Body of pancreas (tissue), 4 donors: ENCODE measurements around the gene LDLRAD4. TPM values are rescaled to one million over a fixed set of nuclear protein-coding genes. Genes with fewer than 3 reads are reported as not detected.

Experiments used
- ATAC-seq: fragments of 150-250 bp; one replicate; pipeline ENCODE4 v1.9.1; 2016
- DNase-seq, 4 donors: peaks; one replicate each; pipeline ENCODE4 v3.0.0-alpha.2; 2019
- H3K27ac ChIP-seq, 4 donors: fragments of 200-600 bp; sonication (generic); 1 replicate in 3 of 4; 2 replicates in 1 of 4; pipeline versions ENCODE4 v1.5.1 to v1.6.1; 2016 to 2019; ENCODE audit warnings: mild to moderate bottlenecking in 1 of 4, mixed read lengths in 1 of 4, moderate library complexity in 1 of 4
- H3K27me3 ChIP-seq, 2 donors: fragments of 200-600 bp; sonication (generic); one replicate each; pipeline ENCODE4 v1.6.0; 2016; ENCODE audit warnings: mild to moderate bottlenecking in 1 of 2
- H3K36me3 ChIP-seq, 2 donors: fragments of 200-600 bp; sonication (generic); replicated peaks in 1 of 2; 2 replicates each; pipeline ENCODE4 v1.5.1; 2016; ENCODE audit warnings: low read depth in 2 of 2; ENCODE audit not compliant: insufficient read depth in 1 of 2
- H3K4me1 ChIP-seq: fragments of 200-600 bp; sonication (generic); one replicate; pipeline ENCODE4 v1.6.0; 2016
- H3K4me3 ChIP-seq, 2 donors: fragments of 200-600 bp; sonication (generic); 1 replicate in 1 of 2; 2 replicates in 1 of 2; pipeline ENCODE4 v1.5.1; 2016 to 2019
- H3K9me3 ChIP-seq, 3 donors: fragments of 200-600 bp; sonication (generic); 1 replicate in 2 of 3; 2 replicates in 1 of 3; pipeline ENCODE4 v1.5.1; 2016
- CTCF ChIP-seq, 7 experiments: fragments of 450-650 bp in 4 of 7; fragments of 200-600 bp in 3 of 7; sonication (generic) in 3 of 7; IDR thresholded peaks; one replicate each; pipeline ENCODE4 v1.5.1; 2016 to 2019; ENCODE audit warnings: antibody characterized with exemption in 7 of 7
- POLR2A ChIP-seq, 3 donors: fragments of 450-650 bp; IDR thresholded peaks; one replicate each; pipeline ENCODE4 v1.6.1; 2016; ENCODE audit warnings: antibody characterized with exemption in 3 of 3, mild to moderate bottlenecking in 2 of 3
- WGBS, 2 donors: methylation state at CpG; one replicate each; pipeline ENCODE4 v1.1.5; 2017; 5-methylcytosine and 5-hydroxymethylcytosine counted together
- intact Hi-C: fragments of 100-400 bp; cut with DNase I; formaldehyde crosslinking; loops from one replicate; pipeline ENCODE4 v1.15.1; 2023
- total RNA-seq, 2 donors: library from RNA; depleted of rRNA; stranded (reverse); fragments of >200 nt; gene quantifications; one replicate each; pipeline ENCODE4 v1.1.0, GENCODE V29; 2016

The LDLRAD4 gene
- total RNA-seq, 2 donors from 2014 or later = 8.6 to 35.9 TPM

- intact Hi-C loops = no loop called here
- 55 to 60% methylated on average over 4 of the region's 4 CpGs for WGBS, 2 donors
- DNase-seq (no peak), ATAC-seq (no peak)
- H3K27me3 ChIP-seq = no peaks in the 10 kb centered on the region
- H3K9me3 ChIP-seq = no peaks in the 10 kb centered on the region
- H3K4me3 ChIP-seq = no peak overlapping the region
- TF ChIP-seq POLR2A (IDR thresholded peaks at IDR 0.05) = no peak
- no peak for TF ChIP-seq CTCF (IDR thresholded peaks at IDR 0.05)
- H3K4me1 ChIP-seq = peaks cover 7% of the 10 kb centered on the region
- H3K27ac ChIP-seq = no peak overlapping the region
- H3K36me3 ChIP-seq = no peaks in the 10 kb centered on the region
Observed at GRCh38 chr18:13534631-13535030, 316.1 kb downstream of the LDLRAD4 start.

GRCh38 chr18:13536578-13536977 lies 318.0 kb downstream of the LDLRAD4 start:
- Histone ChIP-seq H3K27ac (no peak overlapping the region), H3K9me3 (no peaks in the 10 kb centered on the region), H3K27me3 (no peaks in the 10 kb centered on the region), H3K4me1 (peaks cover 24% of the 10 kb centered on the region), H3K4me3 (no peak overlapping the region), H3K36me3 (no peaks in the 10 kb centered on the region)
- intact Hi-C loops = no loop called here
- ATAC-seq = no peak
- no peak for DNase-seq
- no peak for TF ChIP-seq POLR2A (IDR thresholded peaks at IDR 0.05)
- no peak for TF ChIP-seq CTCF (IDR thresholded peaks at IDR 0.05)

GRCh38 chr18:13537022-13537780 lies 318.6 kb downstream of the LDLRAD4 start:
- intact Hi-C loops = no loop called here
- no peaks in the 10 kb centered on the region for H3K36me3 ChIP-seq
- no peak overlapping the region for H3K4me3 ChIP-seq
- no peaks in the 10 kb centered on the region for H3K27me3 ChIP-seq
- peaks cover 26% of the 10 kb centered on the region for H3K4me1 ChIP-seq
- WGBS, 2 donors = 86 to 94% methylated on average over 7 of the region's 7 CpGs
- TF ChIP-seq POLR2A (IDR thresholded peaks at IDR 0.05) = no peak
- ATAC-seq (no peak), DNase-seq (no peak)
- no peak overlapping the region for H3K27ac ChIP-seq
- no peaks in the 10 kb centered on the region for H3K9me3 ChIP-seq

- Histone ChIP-seq H3K4me3 (no peak overlapping the region), H3K9me3 (no peaks in the 10 kb centered on the region), H3K4me1 (peaks cover 26% of the 10 kb centered on the region), H3K27me3 (no peaks in the 10 kb centered on the region), H3K36me3 (no peaks in the 10 kb centered on the region), H3K27ac (no peak overlapping the region)
- 73 to 87% methylated on average over 2 of the region's 2 CpGs for WGBS, 2 donors
- ATAC-seq = no peak
- intact Hi-C loops = no loop called here
- no peak for DNase-seq
- TF ChIP-seq POLR2A (IDR thresholded peaks at IDR 0.05) = no peak
- no peak for TF ChIP-seq CTCF (IDR thresholded peaks at IDR 0.05)
Observed at GRCh38 chr18:13538630-13539029, 320.1 kb downstream of the LDLRAD4 start.

- WGBS, 2 donors = 61 to 67% methylated on average over 6 of the region's 6 CpGs
- ATAC-seq = no peak
- intact Hi-C loops = no loop called here
- peaks cover 26% of the 10 kb centered on the region for H3K4me1 ChIP-seq
- no peaks in the 10 kb centered on the region for H3K27me3 ChIP-seq
- peak overlapping the region in 1 of 4 donors; percentile 25 for H3K27ac ChIP-seq
- H3K4me3 ChIP-seq = no peak overlapping the region
- no peaks in the 10 kb centered on the region for H3K9me3 ChIP-seq
- H3K36me3 ChIP-seq = no peaks in the 10 kb centered on the region
- no peak for TF ChIP-seq CTCF (IDR thresholded peaks at IDR 0.05)
- peak in 1 of 4 donors; percentile 35 for DNase-seq
Observed at GRCh38 chr18:13539050-13539449, 320.5 kb downstream of the LDLRAD4 start.
